Kidney (tissue), 14 donors: Measurements from ENCODE around the gene CCND2. TPM values are rescaled to one million over a fixed set of nuclear protein-coding genes. Genes with fewer than 3 reads are reported as not detected.

ENCODE experiments used
- DNase-seq, 5 donors: peaks; one replicate each; pipeline ENCODE4 v3.0.0-alpha.2; 2013 to 2020
- FAIRE-seq: peaks from 2 replicates; lab custom pipeline; 2012; peaks lifted over from hg19 to GRCh38; lab: Jason Lieb, UNC
- H3K27ac ChIP-seq, 2 donors: one replicate each; pipeline ENCODE4 v1.7.0; 2013; ENCODE audit warnings: low read depth in 2 of 2, low read length in 2 of 2, inconsistent platforms in 1 of 2
- H3K27me3 ChIP-seq: one replicate; pipeline ENCODE4 v1.7.1; 2013; ENCODE audit warnings: low read length, inconsistent platforms; ENCODE audit not compliant: control insufficient read depth, insufficient read depth
- H3K36me3 ChIP-seq, 3 donors: one replicate each; pipeline versions ENCODE4 v1.7.0 to v1.7.1; 2013; ENCODE audit warnings: low read length in 3 of 3, control low read depth in 1 of 3, inconsistent platforms in 1 of 3; ENCODE audit not compliant: insufficient read depth in 3 of 3, control insufficient read depth in 2 of 3
- H3K4me1 ChIP-seq, 3 donors: one replicate each; pipeline versions ENCODE4 v1.7.0 to v1.7.1; 2013; ENCODE audit warnings: low read length in 3 of 3, inconsistent platforms in 1 of 3, low read depth in 1 of 3; ENCODE audit not compliant: control insufficient read depth in 2 of 3, insufficient read depth in 2 of 3
- H3K4me3 ChIP-seq, 3 donors: one replicate each; pipeline versions ENCODE4 v1.7.0 to v1.8.1; 2013; ENCODE audit warnings: low read length in 3 of 3, control low read depth in 1 of 3, inconsistent platforms in 1 of 3
- H3K9ac ChIP-seq, 3 donors: one replicate each; pipeline versions ENCODE4 v1.7.0 to v1.7.1; 2013; ENCODE audit warnings: low read length in 3 of 3, control low read depth in 1 of 3, inconsistent platforms in 1 of 3
- H3K9me3 ChIP-seq, 3 donors: one replicate each; pipeline versions ENCODE4 v1.7.0 to v1.7.1; 2013; ENCODE audit warnings: low read length in 3 of 3, control low read depth in 1 of 3, inconsistent platforms in 1 of 3; ENCODE audit not compliant: control insufficient read depth in 2 of 3, insufficient read depth in 1 of 3
- intact Hi-C: fragments of 100-400 bp; cut with DNase I; formaldehyde crosslinking; loops from one replicate; pipeline ENCODE4 v1.11.1; 2022
- polyA plus RNA-seq: library from polyadenylated mRNA; stranded (reverse); fragments of 350-450 nt; fragmentation: Illumina TruSeq; extraction: RNeasy Lipid Tissue Mini Kit (QIAGEN cat#74804); gene quantifications from one replicate; pipeline ENCODE4 v1.2.3, GENCODE V29; 2014; ENCODE audit warnings: low read depth, low replicate concordance; ENCODE audit not compliant: insufficient read depth
- total RNA-seq: library from RNA; stranded (reverse); fragmentation: NEBNext Ultra II Directional; extraction: Animal tissue kit (Norgen Biotek cat#: 25700); gene quantifications from one replicate; pipeline ENCODE4 v1.2.1, GENCODE V29; 2021
- TF ChIP-seq, protein P1 (sequence below): IDR thresholded peaks from 3 replicates; pipeline ENCODE4 v1.5.1; 2012; ENCODE audit warnings: mild to moderate bottlenecking, moderate library complexity, borderline replicate concordance; ENCODE audit not compliant: insufficient read depth; ENCODE audit errors: extremely low read depth
- donor health status: control.
- donor health status: control.
- donor health status: control.
- donor health status: control.
- donor health status: control.
- donor health status: DM: yes; HTN: yes; CAD: no.
- donor health status: Normal renal cell carcinoma (clear cell type).

The CCND2 gene
- total and polyA plus RNA-seq, 2 donors from 2014 or later: 3.3 to 94.4 TPM

DNA sequence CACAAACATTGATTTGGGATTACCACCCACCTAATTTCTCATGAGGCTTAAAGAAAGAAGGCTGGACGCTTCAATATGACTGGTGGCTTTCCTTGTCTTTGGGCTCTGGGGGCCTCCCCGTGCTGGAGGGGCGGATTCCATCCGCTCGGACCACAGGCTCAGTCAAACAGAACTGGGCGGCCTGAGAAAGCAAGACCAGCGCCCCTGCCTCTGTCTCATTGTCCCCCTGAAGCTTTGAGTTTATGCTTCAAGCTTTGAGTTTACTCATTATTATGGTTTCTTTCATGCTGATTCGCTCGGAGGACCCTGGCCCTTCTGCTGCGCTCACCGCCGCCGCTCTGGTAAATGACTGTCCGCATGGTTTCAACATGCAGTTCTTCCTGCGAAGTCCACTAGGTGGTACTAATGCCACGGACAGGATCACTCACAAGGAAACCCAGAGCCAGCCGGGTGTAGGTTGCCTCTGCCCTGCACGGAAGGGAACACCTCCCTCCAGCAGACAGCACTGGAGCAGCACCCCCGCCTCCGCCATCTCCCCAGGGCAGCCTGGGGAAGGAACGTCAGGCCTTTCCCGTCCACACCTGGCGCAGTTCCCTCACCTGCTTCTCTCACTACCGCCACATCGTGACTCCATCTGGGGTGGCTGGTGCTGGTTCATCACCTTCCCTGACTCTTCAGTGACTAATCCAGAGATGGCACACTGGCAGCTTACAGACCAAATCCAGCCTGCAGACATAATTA is 34.2 kb downstream of the CCND2 start:
- Histone ChIP-seq H3K36me3 (no peaks in the 10 kb centered on the region), H3K27me3 (no peaks in the 10 kb centered on the region), H3K27ac (no peak overlapping the region), H3K9me3 (no peaks in the 10 kb centered on the region), H3K9ac (peak overlapping the region in 1 of 3 donors; percentile 25), H3K4me1 (peaks cover 0 to 4% (median 3%) of the 10 kb centered on the region in 3 donors), H3K4me3 (peak overlapping the region in 2 of 3 donors; percentile 13 to 17)
- intact Hi-C loops: no loop called here
- DNase-seq (peak; percentile 89 to 94 (median 93)), FAIRE-seq (peak; percentile 23)
- TF ChIP-seq, protein P1, sequence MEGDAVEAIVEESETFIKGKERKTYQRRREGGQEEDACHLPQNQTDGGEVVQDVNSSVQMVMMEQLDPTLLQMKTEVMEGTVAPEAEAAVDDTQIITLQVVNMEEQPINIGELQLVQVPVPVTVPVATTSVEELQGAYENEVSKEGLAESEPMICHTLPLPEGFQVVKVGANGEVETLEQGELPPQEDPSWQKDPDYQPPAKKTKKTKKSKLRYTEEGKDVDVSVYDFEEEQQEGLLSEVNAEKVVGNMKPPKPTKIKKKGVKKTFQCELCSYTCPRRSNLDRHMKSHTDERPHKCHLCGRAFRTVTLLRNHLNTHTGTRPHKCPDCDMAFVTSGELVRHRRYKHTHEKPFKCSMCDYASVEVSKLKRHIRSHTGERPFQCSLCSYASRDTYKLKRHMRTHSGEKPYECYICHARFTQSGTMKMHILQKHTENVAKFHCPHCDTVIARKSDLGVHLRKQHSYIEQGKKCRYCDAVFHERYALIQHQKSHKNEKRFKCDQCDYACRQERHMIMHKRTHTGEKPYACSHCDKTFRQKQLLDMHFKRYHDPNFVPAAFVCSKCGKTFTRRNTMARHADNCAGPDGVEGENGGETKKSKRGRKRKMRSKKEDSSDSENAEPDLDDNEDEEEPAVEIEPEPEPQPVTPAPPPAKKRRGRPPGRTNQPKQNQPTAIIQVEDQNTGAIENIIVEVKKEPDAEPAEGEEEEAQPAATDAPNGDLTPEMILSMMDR: peak; percentile 79

DNA sequence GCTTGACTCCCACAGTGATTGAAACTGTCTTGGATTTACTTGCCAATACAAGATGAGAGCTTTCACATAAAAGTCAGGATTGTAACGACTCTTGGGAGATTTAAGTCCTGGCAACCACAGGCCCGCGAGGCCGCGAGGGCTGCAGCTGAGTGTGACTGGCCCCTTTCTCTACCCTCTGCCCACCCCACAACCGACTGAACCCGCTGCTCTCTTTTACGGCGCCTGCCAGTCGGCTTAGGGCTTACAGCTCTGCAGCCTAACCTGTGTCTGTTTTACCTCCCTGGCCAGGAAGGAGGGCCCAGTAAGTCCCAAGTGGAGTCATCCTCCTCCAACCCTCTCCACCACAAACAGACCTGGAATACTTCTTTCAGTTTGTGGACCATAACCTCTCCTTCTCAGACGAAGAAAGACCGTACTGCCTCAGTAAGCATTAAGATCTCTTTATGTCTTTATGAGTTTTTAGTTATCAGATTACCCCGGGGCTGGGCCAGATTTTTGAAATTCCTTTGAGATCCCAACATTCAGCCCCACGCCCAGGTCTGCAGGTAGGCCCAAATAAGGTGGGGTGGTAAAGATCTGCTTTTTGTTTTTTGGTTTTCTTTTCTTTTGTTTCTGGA is 34.9 kb downstream of the CCND2 start:
- no peak for FAIRE-seq
- peak in 3 of 5 donors; percentile 43 to 59 (median 46) for DNase-seq
- H3K4me1 ChIP-seq: peaks cover 0 to 4% (median 3%) of the 10 kb centered on the region in 3 donors
- TF ChIP-seq, protein P1: no peak
- no peaks in the 10 kb centered on the region for H3K27me3 ChIP-seq
- H3K9ac ChIP-seq: no peak overlapping the region
- H3K36me3 ChIP-seq: no peaks in the 10 kb centered on the region
- H3K27ac ChIP-seq: no peak overlapping the region
- no peaks in the 10 kb centered on the region for H3K9me3 ChIP-seq
- intact Hi-C loops: no loop called here
- H3K4me3 ChIP-seq: peak overlapping the region in 1 of 3 donors; percentile 17

DNA sequence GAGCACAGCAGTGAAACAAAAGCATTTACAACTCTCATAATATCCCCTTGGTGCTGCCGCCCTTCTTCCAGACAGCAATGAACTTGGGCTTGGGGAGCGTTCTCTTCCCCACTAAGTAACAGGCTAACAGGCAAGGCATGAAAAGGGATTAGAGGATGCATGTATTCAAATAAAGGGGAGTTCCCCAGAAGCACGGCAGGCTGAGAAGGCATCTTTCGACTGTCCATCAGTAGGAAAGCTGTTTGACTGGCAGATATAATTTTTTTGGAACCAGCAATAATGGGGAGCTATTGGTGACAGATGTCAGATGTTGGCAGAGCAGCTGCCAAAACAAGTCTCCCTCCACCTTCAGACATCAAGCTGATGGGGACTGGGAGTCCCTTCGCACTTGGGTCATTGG is 38.2 kb downstream of the CCND2 start:
- TF ChIP-seq, protein P1: no peak
- no peaks in the 10 kb centered on the region for H3K27me3 ChIP-seq
- no peaks in the 10 kb centered on the region for H3K36me3 ChIP-seq
- no peak for FAIRE-seq
- H3K4me3 ChIP-seq: no peak overlapping the region
- H3K27ac ChIP-seq: no peak overlapping the region
- H3K9ac ChIP-seq: no peak overlapping the region
- no peaks in the 10 kb centered on the region for H3K9me3 ChIP-seq
- intact Hi-C loops: no loop called here
- peaks cover 0 to 4% (median 3%) of the 10 kb centered on the region in 3 donors for H3K4me1 ChIP-seq
- DNase-seq: no peak
